K562 (cell line): ENCODE results near the gene MATN1. TPM values are rescaled to one million over a fixed set of nuclear protein-coding genes. Genes with fewer than 3 reads are reported as not detected.
A peak's percentile ranks its signal among the peaks of the same experiment; 100 is the strongest.

Experiments used
- CHD7 ChIP-seq: fragments of 200-600 bp; sonication (generic); IDR thresholded peaks from one replicate; pipeline ENCODE4 v1.6.1; 2012; ENCODE audit warnings: mild to moderate bottlenecking, low read depth, low read length, inconsistent platforms
- HDAC6 ChIP-seq: IDR thresholded peaks from 2 replicates; pipeline ENCODE4 v1.6.1; 2012; ENCODE audit warnings: low read depth, mild to moderate bottlenecking, control low read depth, inconsistent platforms, low read length, moderate library complexity
- HNRNPUL1 ChIP-seq: fragments of 200-400 bp; formaldehyde crosslinking; IDR thresholded peaks from 2 replicates; pipeline ENCODE4 v1.6.1; 2017; ENCODE audit warnings: low read length
- MITF ChIP-seq: IDR thresholded peaks from 2 replicates; pipeline ENCODE4 v1.6.1; 2014; ENCODE audit warnings: antibody characterized with exemption
- POLR2G ChIP-seq: fragments of 200-400 bp; formaldehyde crosslinking; IDR thresholded peaks from 2 replicates; pipeline ENCODE4 v1.6.1; 2017; ENCODE audit warnings: low read depth, mild to moderate bottlenecking, antibody characterized with exemption, low read length, moderate library complexity
- ZNF217 ChIP-seq: sonication (generic); formaldehyde crosslinking; IDR thresholded peaks from 2 replicates; pipeline ENCODE4 v1.8.0; 2022; ENCODE audit warnings: mild to moderate bottlenecking, missing genetic modification reagents
- ZNF280A ChIP-seq: fragments of 450-650 bp; IDR thresholded peaks from 2 replicates; pipeline ENCODE4 v1.6.1; 2018; ENCODE audit warnings: mild to moderate bottlenecking, low read depth; ENCODE audit not compliant: partially characterized antibody
- ZNF668 ChIP-seq: fragments of 250-450 bp; sonication (Bioruptor Pico); IDR thresholded peaks from 2 replicates; pipeline ENCODE4 v1.8.0; 2022; ENCODE audit warnings: mild to moderate bottlenecking, inconsistent platforms
- polyA plus RNA-seq, 8 experiments: library from polyadenylated mRNA; depleted of rRNA in 4 of 8; stranded (reverse) in 5 of 8; unstranded in 3 of 8; fragments of >200 nt; fragmentation: Nextera tagmentation in 2 of 8; fragmentation: Illumina TruSeq in 1 of 8; extraction: Ambion mirVana in 2 of 8; extraction: Trizol in 1 of 8; gene quantifications; 2 replicates each; pipeline versions ENCODE4 v1.2.1 to v1.2.3, GENCODE V29; 2011 to 2014; ENCODE audit warnings: inconsistent platforms in 1 of 8, missing spikeins in 1 of 8
- total RNA-seq, 7 experiments: library from RNA; depleted of rRNA in 6 of 7; stranded (reverse); fragments of >200 nt in 6 of 7; fragmentation: Illumina TruSeq in 2 of 7; extraction: Trizol in 2 of 7; gene quantifications; 2 replicates each; pipeline versions ENCODE4 v1.2.1 to v1.2.3, GENCODE V29; 2011 to 2021; ENCODE audit warnings: low replicate concordance in 1 of 7

MATN1 gene
- total and polyA plus RNA-seq, 9 of the 15 experiments (the other 6 are each of a cell fraction or from before 2014, with no cell fraction given), result 0.10 to 2.3 (median 1.2) TPM

- no peak for TF ChIP-seq CHD7
- 0 out of 2 replicates have a peak, but pooled peaks have one; percentile 29 for TF ChIP-seq MITF
- TF ChIP-seq ZNF668 (CRISPR knock-in tag), result 0 out of 2 replicates have a peak, but pooled peaks have one; percentile 62
- TF ChIP-seq ZNF217 (CRISPR knock-in tag), result 0 out of 2 replicates have a peak, but pooled peaks have one; percentile 72
- peak; percentile 97 for TF ChIP-seq POLR2G
- TF ChIP-seq ZNF280A, result no peak
- no peak for TF ChIP-seq HNRNPUL1
- no peak for TF ChIP-seq HDAC6
Measured at GRCh38 chr1:30718636-30719405, 4.6 kb downstream of the MATN1 start (continued).
